HG03175 (cell line): ENCODE results near the gene C1orf141.
"Not testable (repeated sequence)": the region's sequence is repeated elsewhere in the genome, so short reads cannot be mapped to it uniquely, and the experiment has no call there.

ENCODE experiments used
- ATAC-seq: cut with Tn5 transposase; IDR thresholded peaks from one replicate; pipeline ENCODE4 v1.9.1; 2021; ENCODE audit warnings: mild to moderate bottlenecking, moderate library complexity; ENCODE audit not compliant: unreplicated experiment

C1orf141 gene

DNA sequence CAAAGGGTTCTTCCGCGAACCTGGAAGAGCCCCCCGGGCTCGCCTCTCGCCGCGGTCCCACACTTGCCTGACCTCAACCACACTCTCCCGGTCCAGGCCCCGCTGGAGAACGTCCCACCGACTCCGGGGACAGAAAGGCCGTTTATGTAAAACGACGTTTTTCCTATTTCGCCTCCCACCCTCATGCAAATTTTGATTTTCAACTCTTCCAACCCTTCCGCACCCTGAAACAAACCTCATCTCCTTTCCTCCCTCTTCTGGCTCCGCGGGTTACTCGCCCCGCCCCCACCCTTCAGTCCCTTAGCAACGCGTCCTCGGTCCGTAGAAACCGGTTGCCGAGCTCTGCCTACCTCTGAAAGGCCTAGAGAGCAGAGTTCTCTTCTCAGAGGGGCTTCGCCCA, at the start of gene C1orf141:
Gene C1orf141, minus strand, starts transcription at position 276 of the 400 bp plus-strand sequence. CDS start 7,730 bp downstream, outside the sequence.
- ATAC-seq: no peak

DNA sequence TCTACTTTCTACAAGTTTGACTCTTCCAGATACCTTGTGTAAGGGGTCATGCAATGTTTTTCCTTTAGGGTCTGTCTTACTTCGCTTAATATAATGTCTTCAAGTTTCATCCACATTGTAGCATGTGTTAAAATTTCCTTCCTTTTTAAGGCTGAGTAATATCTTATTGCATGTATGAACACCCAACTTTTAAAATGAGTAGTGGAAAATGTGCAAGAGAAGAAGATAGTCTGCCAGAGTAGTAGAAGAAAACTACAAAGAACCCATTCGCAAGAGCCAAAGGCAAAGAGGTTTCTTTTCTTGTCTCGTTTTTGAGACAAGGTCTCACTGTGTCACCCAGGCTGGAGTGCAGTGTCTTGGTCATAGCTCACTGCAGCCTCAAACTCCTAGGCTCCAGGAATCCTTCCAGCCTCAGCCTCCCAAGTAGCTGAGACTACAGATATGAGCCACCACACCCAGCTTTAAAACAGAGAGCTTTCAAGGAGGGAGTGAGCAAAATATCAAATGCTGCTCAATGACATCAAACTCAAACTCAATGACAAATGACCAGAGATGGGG, 40.8 kb upstream of the C1orf141 start:
- ATAC-seq: no peak

DNA sequence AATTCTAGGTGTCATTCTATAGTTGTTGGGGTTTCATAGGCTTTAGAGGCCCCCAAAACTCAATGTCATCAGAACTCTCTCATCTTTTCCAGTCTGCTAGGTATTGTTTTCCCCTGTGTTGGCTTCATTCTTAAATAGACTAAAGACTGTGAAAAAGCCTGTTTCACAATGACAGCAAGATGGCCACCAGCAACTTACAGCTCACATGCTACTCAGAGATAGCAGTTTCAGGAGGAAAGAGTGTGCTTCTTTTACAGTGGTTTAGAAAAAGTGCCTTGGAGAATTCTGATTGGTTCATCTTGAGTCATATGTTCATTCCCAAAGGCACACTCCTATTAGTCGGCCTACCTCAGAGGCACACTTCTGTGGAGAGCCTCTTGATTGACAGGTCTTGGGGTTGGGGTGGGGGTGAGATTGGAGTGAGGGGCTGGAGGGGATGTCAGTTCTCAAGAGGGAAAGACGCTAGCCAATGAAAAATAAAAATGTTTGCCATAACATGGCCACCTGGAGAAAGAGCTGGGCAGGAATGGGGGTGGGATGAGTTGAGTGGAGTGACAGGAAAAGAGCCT, 40.0 kb upstream of the C1orf141 start:
- ATAC-seq: no peak

GRCh38 chr1:67173988-67174387, 39.2 kb upstream of the C1orf141 start:
- ATAC-seq: no peak

DNA sequence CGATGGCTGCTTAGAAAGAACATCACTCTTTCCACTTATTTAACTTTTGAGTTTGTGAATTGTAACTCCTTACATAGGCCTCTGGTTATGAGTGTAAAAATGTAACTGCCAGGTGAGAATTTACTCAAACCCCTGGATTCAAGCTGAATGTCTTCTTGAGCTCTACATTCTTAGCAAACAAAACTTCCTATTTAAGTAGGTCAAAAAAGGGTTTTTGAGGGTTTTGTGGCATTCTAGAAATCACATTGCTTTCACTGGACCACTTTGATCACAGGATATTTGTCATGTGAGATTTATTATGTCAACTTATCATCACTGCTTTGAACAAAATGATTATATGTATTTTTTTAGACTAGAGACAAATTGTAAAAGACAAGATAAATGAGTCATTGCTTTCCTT, 37.2 kb upstream of the C1orf141 start:
- ATAC-seq: no peak

- ATAC-seq: no peak
Observed at GRCh38 chr1:67171574-67171955, 36.8 kb upstream of the C1orf141 start.

DNA sequence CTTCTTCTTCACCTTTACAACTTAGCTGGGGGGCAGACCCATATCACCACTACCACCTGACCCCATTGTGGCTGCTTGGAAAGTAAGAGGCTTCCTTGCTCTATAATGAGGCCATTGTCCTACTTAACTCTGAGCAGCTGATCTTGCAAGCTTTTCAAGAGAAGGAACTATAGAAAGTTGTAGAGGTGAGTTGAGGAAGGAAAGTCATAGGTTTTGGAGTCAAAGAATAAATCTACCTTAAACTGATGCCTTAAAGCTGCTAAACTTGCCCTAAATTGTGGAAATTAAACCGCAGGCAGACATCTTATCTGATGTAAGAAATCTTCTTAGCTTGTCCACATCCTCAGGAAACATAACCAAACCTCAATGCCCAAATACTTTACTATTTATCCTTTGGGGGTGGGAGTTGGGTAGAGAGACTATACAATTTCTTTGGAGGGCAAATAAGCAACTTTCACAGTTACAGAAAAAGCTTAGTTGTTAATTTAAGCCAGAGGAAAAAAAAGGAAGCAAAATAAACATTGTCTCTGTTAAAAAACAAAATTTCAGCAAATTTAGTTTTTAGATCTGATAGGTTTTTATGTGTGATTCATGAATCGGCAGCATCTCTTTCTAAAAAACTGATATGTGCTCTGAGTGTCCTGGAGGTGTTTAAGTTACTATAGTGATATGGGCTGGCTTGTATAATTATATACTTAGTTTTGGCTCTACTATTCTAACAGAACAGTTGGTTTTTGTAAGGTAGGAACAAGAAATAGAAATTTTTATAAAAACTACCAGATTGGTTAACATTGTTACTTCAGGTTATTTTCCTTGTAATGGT, 36.2 kb upstream of the C1orf141 start:
- ATAC-seq: no peak

GRCh38 chr1:67169932-67170331, 35.2 kb upstream of the C1orf141 start:
- ATAC-seq: no peak

DNA sequence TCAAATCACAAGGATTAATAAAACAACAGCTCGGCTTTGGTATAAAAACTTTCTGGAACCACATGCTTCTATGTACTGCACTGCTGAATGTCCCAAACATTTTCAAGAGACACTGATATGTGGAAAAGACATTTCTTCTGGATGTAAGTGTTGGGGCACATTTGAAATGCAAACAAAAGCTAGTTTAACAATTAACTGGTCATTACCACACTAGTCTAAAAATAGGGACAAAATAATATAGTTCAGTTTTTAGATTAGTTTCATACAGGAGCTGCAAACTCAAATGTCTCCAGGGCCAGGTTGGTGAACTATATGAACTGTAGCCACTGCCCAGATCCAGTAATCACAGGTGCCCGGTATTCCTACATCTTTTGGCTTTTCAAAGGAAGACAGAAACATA, 34.7 kb upstream of the C1orf141 start:
- ATAC-seq: peak; percentile 57

- peak; percentile 82 for ATAC-seq
Observed at GRCh38 chr1:67166196-67166595, 31.4 kb upstream of the C1orf141 start, which contains the start of gene IL23R. Gene IL23R (plus strand): TSS chr1:67166454. CDS start chr1:67168121, 1,667 bp downstream.

DNA sequence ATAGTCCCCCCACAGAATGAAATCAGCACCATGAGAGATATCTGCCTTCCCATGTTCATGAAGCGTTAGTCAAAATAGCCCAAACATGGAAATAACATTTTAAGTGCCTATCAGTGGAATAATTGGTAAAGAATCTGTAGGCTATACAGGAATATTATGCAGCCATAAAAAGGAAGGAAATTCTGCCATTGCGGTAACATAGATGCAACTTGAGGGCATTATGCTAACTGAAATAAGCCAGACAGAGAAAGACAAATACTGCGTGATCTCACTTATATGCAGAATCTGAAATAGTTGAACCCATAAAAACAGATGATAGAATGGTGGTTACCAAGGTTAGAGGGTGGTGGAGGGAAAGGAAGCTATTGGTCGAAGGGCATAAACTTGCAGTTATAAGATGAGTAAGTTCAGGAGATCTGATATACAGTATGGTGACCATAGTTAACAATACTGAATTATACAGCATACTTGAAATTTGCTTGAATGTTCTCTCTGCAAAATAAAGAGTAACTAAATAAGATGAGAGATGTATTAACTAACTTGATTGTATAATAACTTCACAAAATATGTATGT, 30.8 kb upstream of the C1orf141 start:
- ATAC-seq: no peak

DNA sequence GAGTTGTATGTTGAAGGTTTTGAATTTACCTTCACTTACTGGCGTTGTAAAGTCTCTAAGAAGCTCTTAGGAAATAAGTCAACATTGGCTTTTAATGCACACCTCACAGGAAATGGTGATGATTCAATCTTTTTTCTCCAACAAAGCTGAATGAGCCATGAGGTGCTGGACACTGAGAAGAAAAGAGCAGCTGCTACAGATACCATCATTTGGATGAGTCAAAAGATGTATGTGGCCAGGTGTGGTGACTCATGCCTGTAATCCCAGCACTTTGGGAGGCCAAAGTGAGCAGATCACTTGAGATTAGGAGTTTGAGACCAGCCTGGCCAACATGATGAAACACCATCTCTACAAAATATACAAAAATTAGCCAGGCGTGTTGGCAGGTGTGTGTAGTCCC, 28.2 kb upstream of the C1orf141 start:
- peak; percentile 43 for ATAC-seq

DNA sequence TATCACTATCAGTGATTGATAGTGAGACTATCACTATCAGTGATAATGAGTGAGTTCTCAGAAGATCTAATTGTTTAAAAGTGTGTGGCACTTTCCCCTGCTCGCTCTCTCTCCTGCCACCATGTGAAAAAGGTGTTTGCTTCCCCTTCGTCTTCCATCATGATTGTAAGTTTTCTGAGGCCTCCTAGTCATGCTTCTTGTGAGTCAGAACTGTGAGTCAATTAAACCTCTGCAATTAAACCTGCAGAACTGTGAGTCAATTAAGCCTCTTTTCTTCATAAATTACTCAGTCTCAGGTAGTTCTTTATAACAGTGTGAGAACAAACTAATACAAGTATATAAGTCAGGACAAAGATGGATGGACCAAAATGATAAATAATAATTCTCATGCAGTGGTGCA, 24.5 kb upstream of the C1orf141 start:
- ATAC-seq: no peak

GRCh38 chr1:67158401-67158800, 23.6 kb upstream of the C1orf141 start:
- ATAC-seq: no peak

DNA sequence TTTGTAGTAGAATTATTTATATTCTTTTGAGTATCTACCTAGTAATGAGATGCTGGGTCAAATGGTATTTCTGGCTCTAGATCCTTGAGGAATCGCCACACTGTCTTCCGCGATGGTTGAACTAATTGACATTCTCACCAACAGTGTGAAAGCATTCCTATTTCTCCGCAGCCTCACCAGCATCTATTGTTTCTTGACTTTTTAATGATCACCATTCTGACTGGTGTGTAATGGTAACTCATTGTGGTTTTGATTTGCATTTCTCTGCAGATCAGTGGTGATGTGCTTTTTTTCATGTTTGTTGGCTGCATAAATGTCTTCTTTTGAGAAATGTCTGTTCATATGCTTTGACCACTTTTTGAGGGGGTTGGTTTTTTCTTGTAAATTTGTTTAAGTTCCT, 16.2 kb upstream of the C1orf141 start:
- no peak for ATAC-seq

- ATAC-seq: peak; percentile 94
Observed at GRCh38 chr1:67149179-67149770, 14.5 kb upstream of the C1orf141 start.

GRCh38 chr1:67148516-67149178, 13.9 kb upstream of the C1orf141 start:
- peak; percentile 28 for ATAC-seq

- ATAC-seq: not testable (repeated sequence)
Observed at GRCh38 chr1:67147973-67148372, 13.2 kb upstream of the C1orf141 start.

DNA sequence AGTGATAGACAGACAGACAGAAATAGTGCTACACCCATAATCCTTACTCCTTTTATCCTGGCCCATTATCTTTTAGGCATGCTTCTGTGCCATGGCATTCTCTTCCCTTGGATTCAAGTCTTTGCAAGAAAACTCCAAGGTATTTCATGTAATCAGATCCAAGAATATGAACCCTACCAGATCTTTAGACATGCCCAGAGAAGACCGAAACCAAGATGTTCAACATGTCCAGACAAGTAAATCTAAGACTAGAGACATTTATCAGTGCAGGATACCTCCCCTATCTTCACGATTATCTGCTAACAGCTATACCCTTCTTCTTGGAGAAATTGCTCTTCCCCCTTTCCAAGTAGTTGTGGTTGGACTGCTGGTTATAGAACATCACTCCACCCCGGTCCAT, 11.8 kb upstream of the C1orf141 start:
- ATAC-seq: no peak

DNA sequence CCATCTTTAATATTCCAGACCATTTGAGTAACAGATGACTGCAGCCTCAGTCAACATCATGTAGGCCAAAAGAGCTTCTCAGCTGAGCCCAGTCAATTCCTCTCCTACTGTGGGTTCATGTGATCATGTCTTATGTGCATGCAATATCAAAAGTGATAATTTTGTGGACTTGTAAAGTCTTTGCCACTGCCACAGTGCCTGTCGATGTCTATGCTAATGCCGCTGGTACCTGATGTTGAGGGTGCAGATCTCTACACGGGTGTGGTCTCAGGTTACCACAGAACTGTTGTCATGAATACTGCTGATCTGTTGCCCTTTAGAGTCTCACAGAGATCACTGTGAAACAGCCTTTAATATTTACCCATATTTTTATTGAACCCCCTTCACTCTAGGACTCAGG, 11.3 kb upstream of the C1orf141 start:
- no peak for ATAC-seq

GRCh38 chr1:67144696-67145095, 9.9 kb upstream of the C1orf141 start:
- no peak for ATAC-seq
